Naive thymus-derived CD8-positive, alpha-beta T cell (primary cell): Measurements from ENCODE around the gene MYF6. TPM values are rescaled to one million over a fixed set of nuclear protein-coding genes. Genes with fewer than 3 reads are reported as not detected.

ENCODE experiments used
- ATAC-seq, 2 donors: fragments of 150-1000 bp; cut with Tn5 transposase in 1 of 2; sonication (Bioruptor Pico), chemical (Tn5 transposase) in 1 of 2; 1 replicate in 1 of 2; 2 replicates in 1 of 2; pipeline ENCODE4 v1.10.0; 2021; ENCODE audit warnings: mild to moderate bottlenecking in 2 of 2, moderate library complexity in 2 of 2
- POLR2A ChIA-PET: fragments of 350-600 bp; sonication (Branson Sonifier 250); formaldehyde crosslinking; loops from one replicate; lab custom pipeline; 2021; ENCODE audit warnings: antibody characterized with exemption; lab: Charles Lee
- DNase-seq, 10 donors: peaks; one replicate each; pipeline versions ENCODE4 v3.0.0 to v3.0.0-alpha.2; 2020 to 2022
- H3K27ac Mint-ChIP-seq, 10 donors: one replicate each; pipeline ENCODE4 v1.8.0; 2020 to 2022; ENCODE audit warnings: mild to moderate bottlenecking in 10 of 10, mixed read lengths in 10 of 10, moderate library complexity in 4 of 10, inconsistent platforms in 1 of 10
- H3K27me3 Mint-ChIP-seq, 5 donors: one replicate each; pipeline ENCODE4 v1.8.0; 2021 to 2022; ENCODE audit warnings: mixed read lengths in 5 of 5
- H3K36me3 Mint-ChIP-seq, 3 donors: one replicate each; pipeline ENCODE4 v1.8.0; 2020 to 2022; ENCODE audit warnings: mixed read lengths in 3 of 3, mild to moderate bottlenecking in 2 of 3, inconsistent platforms in 1 of 3
- H3K4me1 Mint-ChIP-seq, 4 donors: one replicate each; pipeline ENCODE4 v1.8.0; 2021 to 2022; ENCODE audit warnings: mixed read lengths in 4 of 4
- H3K4me3 Mint-ChIP-seq, 10 donors: one replicate each; pipeline ENCODE4 v1.8.0; 2020 to 2022; ENCODE audit warnings: mild to moderate bottlenecking in 10 of 10, mixed read lengths in 10 of 10, moderate library complexity in 6 of 10, inconsistent platforms in 1 of 10
- H3K9me3 Mint-ChIP-seq, 9 donors: one replicate each; pipeline ENCODE4 v1.8.0; 2020 to 2022; ENCODE audit warnings: mixed read lengths in 9 of 9, mild to moderate bottlenecking in 3 of 9, inconsistent platforms in 1 of 9, moderate library complexity in 1 of 9
- polyA plus RNA-seq, 3 donors: library from polyadenylated mRNA; unstranded; fragments of 300-500 nt; fragmentation: Illumina TruSeq; gene quantifications; one replicate each; pipeline ENCODE4 v1.2.3, GENCODE V29; 2021
- total RNA-seq, 8 experiments: library from RNA in 2 of 8; stranded (reverse) in 2 of 8; gene quantifications; one replicate each; pipeline ENCODE4 v1.2.3 and lab custom pipeline; 2021 to 2026

Gene MYF6
- total and polyA plus RNA-seq, 5 experiments from 2014 or later: not detected

GRCh38 chr12:80721326-80721725 lies 13.9 kb downstream of the MYF6 start:
- ATAC-seq (no peak), DNase-seq (no peak)
- Mint-ChIP-seq H3K9me3 (peaks cover 0 to 1% (median 0%) of the 10 kb centered on the region in 9 donors), H3K27ac (no peak overlapping the region), H3K36me3 (no peaks in the 10 kb centered on the region), H3K27me3 (peaks cover 0 to 13% (median 4%) of the 10 kb centered on the region in 5 donors), H3K4me1 (no peaks in the 10 kb centered on the region), H3K4me3 (no peak overlapping the region)
- POLR2A ChIA-PET: no interaction called here

- no peak overlapping the region for H3K27ac Mint-ChIP-seq
- no peaks in the 10 kb centered on the region for H3K4me1 Mint-ChIP-seq
- DNase-seq (no peak), ATAC-seq (no peak)
- peaks cover 0 to 26% (median 0%) of the 10 kb centered on the region in 9 donors for H3K9me3 Mint-ChIP-seq
- H3K36me3 Mint-ChIP-seq: no peaks in the 10 kb centered on the region
- POLR2A ChIA-PET: no interaction called here
- no peaks in the 10 kb centered on the region for H3K27me3 Mint-ChIP-seq
- H3K4me3 Mint-ChIP-seq: no peak overlapping the region
These were observed 38.5 kb downstream of the MYF6 start for GRCh38 chr12:80745851-80746505.

- POLR2A ChIA-PET: no interaction called here
- Mint-ChIP-seq H3K27ac (no peak overlapping the region), H3K27me3 (no peaks in the 10 kb centered on the region), H3K4me3 (no peak overlapping the region), H3K9me3 (peaks cover 0 to 26% (median 0%) of the 10 kb centered on the region in 9 donors), H3K36me3 (no peaks in the 10 kb centered on the region), H3K4me1 (no peaks in the 10 kb centered on the region)
- DNase-seq (no peak), ATAC-seq (no peak)
These were observed 40.4 kb downstream of the MYF6 start for GRCh38 chr12:80747800-80748199.

GRCh38 chr12:80749456-80749855 lies 42.0 kb downstream of the MYF6 start:
- Mint-ChIP-seq H3K9me3 (peaks cover 0 to 14% (median 0%) of the 10 kb centered on the region in 9 donors), H3K27ac (no peak overlapping the region), H3K4me1 (no peaks in the 10 kb centered on the region), H3K4me3 (no peak overlapping the region), H3K27me3 (no peaks in the 10 kb centered on the region), H3K36me3 (no peaks in the 10 kb centered on the region)
- ATAC-seq (no peak), DNase-seq (no peak)
- POLR2A ChIA-PET: no interaction called here

- Mint-ChIP-seq H3K9me3 (peaks cover 0 to 22% (median 1%) of the 10 kb centered on the region in 9 donors), H3K4me3 (no peak overlapping the region), H3K27me3 (no peaks in the 10 kb centered on the region), H3K27ac (no peak overlapping the region), H3K4me1 (no peaks in the 10 kb centered on the region), H3K36me3 (no peaks in the 10 kb centered on the region)
- POLR2A ChIA-PET: no interaction called here
- no peak for ATAC-seq
- DNase-seq: no peak
These were observed 45.0 kb downstream of the MYF6 start for GRCh38 chr12:80752464-80752863.

GRCh38 chr12:80754274-80754673 lies 46.8 kb downstream of the MYF6 start:
- DNase-seq (no peak), ATAC-seq (no peak)
- H3K4me3 Mint-ChIP-seq: no peak overlapping the region
- no peaks in the 10 kb centered on the region for H3K4me1 Mint-ChIP-seq
- no peak overlapping the region for H3K27ac Mint-ChIP-seq
- no peaks in the 10 kb centered on the region for H3K36me3 Mint-ChIP-seq
- peaks cover 0 to 39% (median 1%) of the 10 kb centered on the region in 9 donors for H3K9me3 Mint-ChIP-seq
- H3K27me3 Mint-ChIP-seq: peaks cover 0 to 3% (median 0%) of the 10 kb centered on the region in 5 donors
- POLR2A ChIA-PET: no interaction called here

GRCh38 chr12:80756875-80757274 lies 49.4 kb downstream of the MYF6 start:
- H3K9me3 Mint-ChIP-seq: peaks cover 0 to 59% (median 0%) of the 10 kb centered on the region in 9 donors
- DNase-seq (no peak), ATAC-seq (no peak)
- peaks cover 0 to 3% (median 0%) of the 10 kb centered on the region in 5 donors for H3K27me3 Mint-ChIP-seq
- POLR2A ChIA-PET: no interaction called here
- H3K4me3 Mint-ChIP-seq: no peak overlapping the region
- H3K36me3 Mint-ChIP-seq: no peaks in the 10 kb centered on the region
- H3K27ac Mint-ChIP-seq: no peak overlapping the region
- H3K4me1 Mint-ChIP-seq: peaks cover 0 to 2% (median 0%) of the 10 kb centered on the region in 4 donors

Other genes starting within 250 kb of the MYF6 start
- gene MYF5, start 9.3 kb downstream of the MYF6 start, total RNA-seq: not detected
- not detected for gene MYF5, start 9.3 kb downstream of the MYF6 start, polyA plus RNA-seq
- gene LIN7A, start 230.3 kb downstream of the MYF6 start, total RNA-seq: not detected
- not detected for gene LIN7A, start 230.3 kb downstream of the MYF6 start, polyA plus RNA-seq